ENCODE results near the gene PEX14. TPM values are rescaled to one million over a fixed set of nuclear protein-coding genes. Genes with fewer than 3 reads are reported as not detected.

The PEX14 gene
- total and polyA plus RNA-seq, 8 donors = 17.3 to 22.9 (median 20.7) TPM

- no peaks in the 10 kb centered on the region for H3K27me3 ChIP-seq
- intact Hi-C loops (cut with DNase I) = no loop called here
- no peak for DNase-seq
- no peak for ATAC-seq
- peak overlapping the region in 1 of 2 donors; percentile 76 for H3K27ac ChIP-seq
- H3K4me3 ChIP-seq = no peak overlapping the region
- H3K9me3 ChIP-seq = no peaks in the 10 kb centered on the region
- no peak for TF ChIP-seq CTCF (IDR thresholded peaks at IDR 0.05)
- H3K36me3 ChIP-seq = no peaks in the 10 kb centered on the region
- peaks cover 9 to 71% of the 10 kb centered on the region in 2 donors for H3K4me1 ChIP-seq
Observed at GRCh38 chr1:10671090-10671489, 196.3 kb downstream of the PEX14 start.

- Histone ChIP-seq H3K9me3 (no peaks in the 10 kb centered on the region), H3K4me3 (no peak overlapping the region), H3K27me3 (no peaks in the 10 kb centered on the region), H3K27ac (peak overlapping the region; percentile 45 to 59), H3K4me1 (peaks cover 4 to 71% of the 10 kb centered on the region in 2 donors), H3K36me3 (no peaks in the 10 kb centered on the region)
- no peak for TF ChIP-seq CTCF (IDR thresholded peaks at IDR 0.05)
- intact Hi-C loops (cut with DNase I) = no loop called here
- DNase-seq (no peak), ATAC-seq (no peak)
Observed at GRCh38 chr1:10671622-10672342, 197.0 kb downstream of the PEX14 start.

GRCh38 chr1:10672343-10673050 is 197.7 kb downstream of the PEX14 start:
- no peak for TF ChIP-seq CTCF (IDR thresholded peaks at IDR 0.05)
- Histone ChIP-seq H3K27ac (peak overlapping the region in 1 of 2 donors; percentile 57), H3K9me3 (no peaks in the 10 kb centered on the region), H3K27me3 (no peaks in the 10 kb centered on the region), H3K4me3 (no peak overlapping the region), H3K36me3 (no peaks in the 10 kb centered on the region), H3K4me1 (peaks cover 4 to 71% of the 10 kb centered on the region in 2 donors)
- DNase-seq (no peak), ATAC-seq (no peak)
- intact Hi-C loops (cut with DNase I) = no loop called here

- Histone ChIP-seq H3K4me3 (no peak overlapping the region), H3K4me1 (peaks cover 10 to 75% of the 10 kb centered on the region in 2 donors), H3K9me3 (no peaks in the 10 kb centered on the region), H3K36me3 (no peaks in the 10 kb centered on the region), H3K27me3 (no peaks in the 10 kb centered on the region), H3K27ac (peak overlapping the region in 1 of 2 donors; percentile 57)
- TF ChIP-seq CTCF (IDR thresholded peaks at IDR 0.05) = no peak
- DNase-seq (no peak), ATAC-seq (no peak)
- intact Hi-C loops (cut with DNase I) = no loop called here
Observed at GRCh38 chr1:10673109-10673711, 198.5 kb downstream of the PEX14 start.

- no peak for DNase-seq
- TF ChIP-seq CTCF (IDR thresholded peaks at IDR 0.05) = no peak
- Histone ChIP-seq H3K9me3 (no peaks in the 10 kb centered on the region), H3K4me1 (peaks cover 11 to 77% of the 10 kb centered on the region in 2 donors), H3K4me3 (no peak overlapping the region), H3K36me3 (no peaks in the 10 kb centered on the region), H3K27ac (peak overlapping the region in 1 of 2 donors; percentile 57), H3K27me3 (no peaks in the 10 kb centered on the region)
- ATAC-seq = no peak
- intact Hi-C loops (cut with DNase I) = no loop called here
Observed at GRCh38 chr1:10674222-10674621, 199.5 kb downstream of the PEX14 start.
